K562 (cell line): Measurements from ENCODE around the gene NUDT1. TPM values are rescaled to one million over a fixed set of nuclear protein-coding genes. Genes with fewer than 3 reads are reported as not detected.

Source experiments
- BACH1 ChIP-seq: fragments of 200-800 bp; sonication (Bioruptor generic); IDR thresholded peaks from 2 replicates; pipeline ENCODE4 v1.6.1; 2016; ENCODE audit warnings: missing genetic modification characterization, missing compliant biosample characterization
- BRF2 ChIP-seq: IDR thresholded peaks from 3 replicates; pipeline ENCODE4 v1.6.1; 2011; ENCODE audit warnings: borderline replicate concordance, mild to moderate bottlenecking; ENCODE audit not compliant: insufficient read length, insufficient read depth
- EP300 ChIP-seq: IDR thresholded peaks from 2 replicates; pipeline ENCODE4 v1.6.1; 2012; ENCODE audit warnings: low read length, improper control_type of control experiment
- FOXK1 ChIP-seq: sonication (generic); formaldehyde crosslinking; IDR thresholded peaks from 2 replicates; pipeline ENCODE4 v1.8.0; 2022; ENCODE audit warnings: missing genetic modification reagents, mild to moderate bottlenecking, borderline replicate concordance
- GTF2A2 ChIP-seq: IDR thresholded peaks from 2 replicates; pipeline ENCODE4 v1.6.1; 2016; ENCODE audit warnings: mild to moderate bottlenecking, missing genetic modification characterization, missing compliant biosample characterization
- ILF3 ChIP-seq: fragments of 450-650 bp; IDR thresholded peaks from 2 replicates; pipeline ENCODE4 v1.6.1; 2018; ENCODE audit warnings: antibody characterized with exemption, mild to moderate bottlenecking, moderate library complexity, borderline replicate concordance
- KDM5B ChIP-seq: fragments of 200-600 bp; sonication (generic); IDR thresholded peaks from 2 replicates; pipeline ENCODE4 v1.6.1; 2012; ENCODE audit warnings: low read depth, mild to moderate bottlenecking, moderate library complexity, low read length, control low read depth, inconsistent platforms; ENCODE audit not compliant: insufficient replicate concordance
- MAFG ChIP-seq: fragments of 450-650 bp; conservative IDR thresholded peaks from 2 replicates; pipeline ENCODE4 v1.6.1; 2016; ENCODE audit warnings: missing genetic modification characterization, missing compliant biosample characterization
- MED1 ChIP-seq: sonication (generic); formaldehyde crosslinking; IDR thresholded peaks from 2 replicates; pipeline ENCODE4 v1.8.1; 2023; ENCODE audit warnings: missing genetic modification reagents, borderline replicate concordance
- NONO ChIP-seq, 2 experiments: fragments of 200-400 bp in 1 of 2; fragments of 450-650 bp in 1 of 2; formaldehyde crosslinking in 1 of 2; IDR thresholded peaks; 2 replicates each; pipeline ENCODE4 v1.6.1; 2017; ENCODE audit warnings: low read depth in 2 of 2, mild to moderate bottlenecking in 2 of 2, moderate library complexity in 2 of 2, low read length in 1 of 2
- NR1H2 ChIP-seq: sonication (generic); formaldehyde crosslinking; IDR thresholded peaks from 2 replicates; pipeline ENCODE4 v1.4.0; 2020; ENCODE audit warnings: mild to moderate bottlenecking, missing genetic modification reagents
- NR2C2 ChIP-seq, 2 experiments: fragments of 200-800 bp in 1 of 2; sonication (Bioruptor generic) in 1 of 2; sonication (generic) in 1 of 2; formaldehyde crosslinking in 1 of 2; IDR thresholded peaks; 2 replicates each; pipeline versions ENCODE4 v1.6.1 to v1.8.0; 2016 to 2022; ENCODE audit warnings: mild to moderate bottlenecking in 1 of 2, missing compliant biosample characterization in 1 of 2, missing genetic modification characterization in 1 of 2, missing genetic modification reagents in 1 of 2
- PCBP1 ChIP-seq: fragments of 200-400 bp; formaldehyde crosslinking; IDR thresholded peaks from 2 replicates; pipeline ENCODE4 v1.6.1; 2018; ENCODE audit warnings: mild to moderate bottlenecking, low read depth, low read length; ENCODE audit not compliant: poor library complexity, severe bottlenecking
- POU5F1 ChIP-seq: fragments of 150-350 bp; IDR thresholded peaks from 2 replicates; pipeline ENCODE4 v1.6.1; 2014; ENCODE audit warnings: borderline replicate concordance, low read length, low read depth, mild to moderate bottlenecking; ENCODE audit not compliant: partially characterized antibody
- SREBF1 ChIP-seq: fragments of 150-350 bp; IDR thresholded peaks from 2 replicates; pipeline ENCODE4 v1.6.1; 2014; ENCODE audit warnings: antibody characterized with exemption, low read depth, low read length, borderline replicate concordance
- STAG1 ChIP-seq: sonication (generic); formaldehyde crosslinking; IDR thresholded peaks from 2 replicates; pipeline ENCODE4 v1.5.0; 2020; ENCODE audit warnings: missing genetic modification reagents, borderline replicate concordance
- TAF7 ChIP-seq: fragments of 450-650 bp; IDR thresholded peaks from 2 replicates; pipeline ENCODE4 v1.6.1; 2016; ENCODE audit warnings: missing genetic modification characterization, missing compliant biosample characterization
- TFAM ChIP-seq: fragments of 250-450 bp; sonication (Bioruptor Pico); conservative IDR thresholded peaks from 2 replicates; pipeline ENCODE4 v1.5.0; 2021; ENCODE audit warnings: mild to moderate bottlenecking, moderate library complexity
- THRAP3 ChIP-seq: fragments of 450-650 bp; IDR thresholded peaks from 2 replicates; pipeline ENCODE4 v1.6.1; 2016; ENCODE audit warnings: mild to moderate bottlenecking, inconsistent platforms, borderline replicate concordance
- ZNF133 ChIP-seq: fragments of 250-450 bp; sonication (Bioruptor Pico); IDR thresholded peaks from 2 replicates; pipeline ENCODE4 v1.4.0; 2020; ENCODE audit warnings: mild to moderate bottlenecking
- ZNF165 ChIP-seq: fragments of 250-450 bp; sonication (Bioruptor Pico); IDR thresholded peaks from 2 replicates; pipeline ENCODE4 v1.4.0; 2020; ENCODE audit warnings: borderline replicate concordance
- ZNF444 ChIP-seq: fragments of 250-450 bp; sonication (Bioruptor Pico); IDR thresholded peaks from 2 replicates; pipeline ENCODE4 v1.4.0; 2020; ENCODE audit warnings: mild to moderate bottlenecking, moderate library complexity
- ZNF57 ChIP-seq: fragments of 450-650 bp; formaldehyde crosslinking; IDR thresholded peaks from 2 replicates; pipeline ENCODE4 v1.4.0; 2020; ENCODE audit warnings: mild to moderate bottlenecking, moderate library complexity
- ZNF584 ChIP-seq: fragments of 200-800 bp; sonication (Bioruptor generic); IDR thresholded peaks from 2 replicates; pipeline ENCODE4 v1.6.1; 2016; ENCODE audit warnings: low read depth, mild to moderate bottlenecking, missing genetic modification characterization, missing compliant biosample characterization
- ZNF655 ChIP-seq: fragments of 250-450 bp; sonication (Bioruptor Pico); IDR thresholded peaks from 2 replicates; pipeline ENCODE4 v1.5.0; 2021
- ZNF75A ChIP-seq: fragments of 450-650 bp; formaldehyde crosslinking; IDR thresholded peaks from 2 replicates; pipeline ENCODE4 v1.4.0; 2020; ENCODE audit warnings: mild to moderate bottlenecking
- polyA plus RNA-seq, 8 experiments: library from polyadenylated mRNA; depleted of rRNA in 4 of 8; stranded (reverse) in 5 of 8; unstranded in 3 of 8; fragments of >200 nt; fragmentation: Nextera tagmentation in 2 of 8; fragmentation: Illumina TruSeq in 1 of 8; extraction: Ambion mirVana in 2 of 8; extraction: Trizol in 1 of 8; gene quantifications; 2 replicates each; pipeline versions ENCODE4 v1.2.1 to v1.2.3, GENCODE V29; 2011 to 2014; ENCODE audit warnings: inconsistent platforms in 1 of 8, missing spikeins in 1 of 8
- total RNA-seq, 7 experiments: library from RNA; depleted of rRNA in 6 of 7; stranded (reverse); fragments of >200 nt in 6 of 7; fragmentation: Illumina TruSeq in 2 of 7; extraction: Trizol in 2 of 7; gene quantifications; 2 replicates each; pipeline versions ENCODE4 v1.2.1 to v1.2.3, GENCODE V29; 2011 to 2021; ENCODE audit warnings: low replicate concordance in 1 of 7

Gene NUDT1
- total and polyA plus RNA-seq, 9 of the 15 experiments (the other 6 are each of a cell fraction or from before 2014, with no cell fraction given), result 5.3 to 73.3 (median 29.6) TPM

GRCh38 chr7:2241580-2242540, at the start of gene NUDT1, which contains the start of gene MRM2 (continued):
- peak; percentile 87 for TF ChIP-seq KDM5B
- peak; percentile 86 for TF ChIP-seq PCBP1
- no peak for TF ChIP-seq MED1 (CRISPR knock-in tag)
- no peak for TF ChIP-seq ZNF75A (CRISPR knock-in tag)
- TF ChIP-seq NONO (IDR thresholded peaks at IDR 0.05; ENCODE audit: low read depth in 2 of 2, low read length in 1 of 2), result peak; percentile 56 to 84; a peak in 3 of 4 replicates
- no peak; the same call in 1 of the 2 replicates for TF ChIP-seq EP300
- no peak for TF ChIP-seq ZNF584
- TF ChIP-seq ZNF133 (CRISPR knock-in tag), result no peak
- TF ChIP-seq NR2C2 (CRISPR knock-in tag; IDR thresholded peaks at IDR 0.05), result no peak; the same call in 1 of the 2 replicates
- peak; percentile 66 for TF ChIP-seq NR2C2 (tag; IDR thresholded peaks at IDR 0.05)
- TF ChIP-seq GTF2A2 (tag), result no peak
- TF ChIP-seq TFAM, result no peak
- TF ChIP-seq STAG1 (CRISPR knock-in tag), result no peak
- TF ChIP-seq ILF3, result no peak; the same call in 1 of the 2 replicates
- TF ChIP-seq ZNF444 (CRISPR knock-in tag), result no peak
- TF ChIP-seq TAF7, result peak; percentile 75
- no peak for TF ChIP-seq BRF2
- no peak for TF ChIP-seq BACH1 (tag)
- TF ChIP-seq POU5F1, result no peak
- TF ChIP-seq ZNF655 (CRISPR knock-in tag), result no peak
- no peak for TF ChIP-seq ZNF165
- no peak for TF ChIP-seq SREBF1
- no peak for TF ChIP-seq NR1H2
- TF ChIP-seq FOXK1 (CRISPR knock-in tag), result no peak
- TF ChIP-seq THRAP3, result no peak
- no peak for TF ChIP-seq MAFG
- TF ChIP-seq ZNF57 (CRISPR knock-in tag), result no peak
